Lung (tissue), 12 donors: ENCODE measurements around the gene ACP3. TPM values are rescaled to one million over a fixed set of nuclear protein-coding genes. Genes with fewer than 3 reads are reported as not detected.

Source experiments
- ATAC-seq: fragments of 200-7000 bp; cut with Tn5 transposase; one replicate; pipeline ENCODE4 v1.9.1; 2020; ENCODE audit warnings: moderate number of reproducible peaks; ENCODE audit not compliant: insufficient read depth, low FRiP score
- DNase-seq, 3 donors: peaks; one replicate each; pipeline ENCODE4 v3.0.0-alpha.2; 2013 to 2017
- H3K27ac ChIP-seq, 2 donors: one replicate each; pipeline ENCODE4 v1.5.1; 2013; ENCODE audit warnings: mild to moderate bottlenecking in 2 of 2, moderate library complexity in 2 of 2, control low read depth in 1 of 2, inconsistent platforms in 1 of 2, low read depth in 1 of 2, low read length in 1 of 2
- H3K27me3 ChIP-seq, 3 donors: one replicate each; pipeline ENCODE4 v1.5.1; 2013; ENCODE audit warnings: low read length in 2 of 3; ENCODE audit not compliant: control insufficient read depth in 3 of 3, insufficient read depth in 3 of 3
- H3K36me3 ChIP-seq, 4 donors: one replicate each; pipeline ENCODE4 v1.5.1; 2013; ENCODE audit warnings: low read length in 4 of 4, mild to moderate bottlenecking in 1 of 4, moderate library complexity in 1 of 4; ENCODE audit not compliant: control insufficient read depth in 4 of 4, insufficient read depth in 4 of 4
- H3K4me1 ChIP-seq, 5 donors: one replicate each; pipeline ENCODE4 v1.5.1; 2013; ENCODE audit warnings: low read length in 5 of 5, mild to moderate bottlenecking in 2 of 5, moderate library complexity in 1 of 5; ENCODE audit not compliant: control insufficient read depth in 5 of 5, insufficient read depth in 5 of 5
- H3K4me3 ChIP-seq: one replicate; pipeline ENCODE4 v1.5.1; 2013; ENCODE audit warnings: mild to moderate bottlenecking, control low read depth, moderate library complexity
- H3K9ac ChIP-seq, 2 donors: one replicate each; pipeline ENCODE4 v1.5.1; 2013; ENCODE audit warnings: low read length in 2 of 2, control low read depth in 1 of 2; ENCODE audit not compliant: insufficient read depth in 1 of 2
- H3K9me3 ChIP-seq, 4 donors: one replicate each; pipeline ENCODE4 v1.5.1; 2013; ENCODE audit warnings: low read length in 3 of 4, mild to moderate bottlenecking in 1 of 4, moderate library complexity in 1 of 4; ENCODE audit not compliant: control insufficient read depth in 4 of 4, insufficient read depth in 3 of 4
- WGBS, 2 donors: extraction: QIAGEN DNeasy Blood & Tissue Kit; methylation state at CpG; one replicate each; pipeline ENCODE4 v1.1.7; 2013; 5-methylcytosine and 5-hydroxymethylcytosine counted together
- polyA plus RNA-seq, 2 donors: library from polyadenylated mRNA; stranded (reverse); fragments of 200-250 nt; gene quantifications; one replicate each; pipeline ENCODE4 v1.2.1, GENCODE V29; 2013
- total RNA-seq, 2 donors: library from RNA; depleted of rRNA in 1 of 2; stranded (reverse); fragments of >200 nt in 1 of 2; gene quantifications; one replicate each; pipeline ENCODE4 v1.2.1, GENCODE V29; 2014 to 2021
- TF ChIP-seq, protein P1 (sequence below): IDR thresholded peaks from 2 replicates; pipeline ENCODE4 v1.5.1; 2012; ENCODE audit warnings: mild to moderate bottlenecking; ENCODE audit errors: control extremely low read depth, extremely low read depth
- donor health status: control.
- donor health status: control.
- donor health status: Bipolar disorder and iron deficiency.
- donor health status: healthy.
- donor health status: DM: yes; HTN: yes; CAD: no.

ACP3 gene
- total and polyA plus RNA-seq, 4 donors: 3.5 to 66.4 (median 14.4) TPM

DNA sequence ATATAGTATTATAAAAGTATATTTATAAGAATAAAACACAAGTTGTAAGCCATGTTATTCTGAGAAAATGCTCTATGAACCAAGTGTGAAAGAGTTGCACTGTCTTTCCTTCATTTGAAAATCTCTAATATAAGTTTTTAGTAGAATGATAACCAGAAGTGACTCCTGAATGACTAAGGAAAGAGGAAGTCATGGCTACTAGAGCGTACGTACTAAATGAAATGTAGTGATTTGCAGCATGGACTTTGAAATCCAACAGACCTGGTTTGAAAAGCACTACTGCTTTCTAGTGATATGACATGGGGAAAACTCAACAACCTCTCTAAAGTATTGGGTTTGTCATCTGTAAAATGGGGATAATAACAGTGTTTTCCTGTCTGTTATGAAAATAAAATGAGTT is 89.8 kb downstream of the ACP3 start:
- no peak overlapping the region for H3K4me3 ChIP-seq
- no peaks in the 10 kb centered on the region for H3K27me3 ChIP-seq
- no peak for DNase-seq
- no peak overlapping the region for H3K9ac ChIP-seq
- H3K27ac ChIP-seq: no peak overlapping the region
- peaks cover 0 to 21% (median 7%) of the 10 kb centered on the region in 5 donors for H3K4me1 ChIP-seq
- WGBS, 2 donors: 22 to 72% methylated on average over 2 of the region's 2 CpGs
- TF ChIP-seq, protein P1, sequence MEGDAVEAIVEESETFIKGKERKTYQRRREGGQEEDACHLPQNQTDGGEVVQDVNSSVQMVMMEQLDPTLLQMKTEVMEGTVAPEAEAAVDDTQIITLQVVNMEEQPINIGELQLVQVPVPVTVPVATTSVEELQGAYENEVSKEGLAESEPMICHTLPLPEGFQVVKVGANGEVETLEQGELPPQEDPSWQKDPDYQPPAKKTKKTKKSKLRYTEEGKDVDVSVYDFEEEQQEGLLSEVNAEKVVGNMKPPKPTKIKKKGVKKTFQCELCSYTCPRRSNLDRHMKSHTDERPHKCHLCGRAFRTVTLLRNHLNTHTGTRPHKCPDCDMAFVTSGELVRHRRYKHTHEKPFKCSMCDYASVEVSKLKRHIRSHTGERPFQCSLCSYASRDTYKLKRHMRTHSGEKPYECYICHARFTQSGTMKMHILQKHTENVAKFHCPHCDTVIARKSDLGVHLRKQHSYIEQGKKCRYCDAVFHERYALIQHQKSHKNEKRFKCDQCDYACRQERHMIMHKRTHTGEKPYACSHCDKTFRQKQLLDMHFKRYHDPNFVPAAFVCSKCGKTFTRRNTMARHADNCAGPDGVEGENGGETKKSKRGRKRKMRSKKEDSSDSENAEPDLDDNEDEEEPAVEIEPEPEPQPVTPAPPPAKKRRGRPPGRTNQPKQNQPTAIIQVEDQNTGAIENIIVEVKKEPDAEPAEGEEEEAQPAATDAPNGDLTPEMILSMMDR: no peak
- no peaks in the 10 kb centered on the region for H3K9me3 ChIP-seq
- ATAC-seq: no peak
- no peaks in the 10 kb centered on the region for H3K36me3 ChIP-seq

Other genes with a start within 250 kb of the ACP3 start
- gene DNAJC13, start 100.1 kb downstream of the ACP3 start, total RNA-seq: 100 to 1,000 TPM in 1 of 2 donors, 10 to 100 TPM in 1; 34.5 to 132 TPM
- gene DNAJC13, start 100.1 kb downstream of the ACP3 start, polyA plus RNA-seq: 10 to 100 TPM in 1 of 2 donors, 1 to 10 TPM in 1; 6.7 to 12.5 TPM